Measurements from ENCODE around the gene R3HDM4.

R3HDM4 gene

GRCh38 chr19:927780-928401, 14.9 kb upstream of the R3HDM4 start:
- no peaks in the 10 kb centered on the region for H3K9me2 ChIP-seq (replicated peaks; ENCODE audit: insufficient read depth, low read length)
- H3K4me3 ChIP-seq (ENCODE audit: insufficient read depth, low read length, poor library complexity, severe bottlenecking): no peak overlapping the region
- H3F3A ChIP-seq (ENCODE audit: insufficient read depth): no peaks in the 10 kb centered on the region
- no peak overlapping the region for H3K9ac ChIP-seq (ENCODE audit: low read length)
- H4K20me1 ChIP-seq (ENCODE audit: low read depth, low read length): no peaks in the 10 kb centered on the region
- no peaks in the 10 kb centered on the region for H3K79me2 ChIP-seq (ENCODE audit: insufficient read depth, low read length)
- H3K27me3 ChIP-seq (ENCODE audit: low read length): no peaks in the 10 kb centered on the region
- H3K4me2 ChIP-seq (ENCODE audit: low read depth, low read length, poor library complexity, severe bottlenecking): no peak overlapping the region
- TF ChIP-seq, protein P1, sequence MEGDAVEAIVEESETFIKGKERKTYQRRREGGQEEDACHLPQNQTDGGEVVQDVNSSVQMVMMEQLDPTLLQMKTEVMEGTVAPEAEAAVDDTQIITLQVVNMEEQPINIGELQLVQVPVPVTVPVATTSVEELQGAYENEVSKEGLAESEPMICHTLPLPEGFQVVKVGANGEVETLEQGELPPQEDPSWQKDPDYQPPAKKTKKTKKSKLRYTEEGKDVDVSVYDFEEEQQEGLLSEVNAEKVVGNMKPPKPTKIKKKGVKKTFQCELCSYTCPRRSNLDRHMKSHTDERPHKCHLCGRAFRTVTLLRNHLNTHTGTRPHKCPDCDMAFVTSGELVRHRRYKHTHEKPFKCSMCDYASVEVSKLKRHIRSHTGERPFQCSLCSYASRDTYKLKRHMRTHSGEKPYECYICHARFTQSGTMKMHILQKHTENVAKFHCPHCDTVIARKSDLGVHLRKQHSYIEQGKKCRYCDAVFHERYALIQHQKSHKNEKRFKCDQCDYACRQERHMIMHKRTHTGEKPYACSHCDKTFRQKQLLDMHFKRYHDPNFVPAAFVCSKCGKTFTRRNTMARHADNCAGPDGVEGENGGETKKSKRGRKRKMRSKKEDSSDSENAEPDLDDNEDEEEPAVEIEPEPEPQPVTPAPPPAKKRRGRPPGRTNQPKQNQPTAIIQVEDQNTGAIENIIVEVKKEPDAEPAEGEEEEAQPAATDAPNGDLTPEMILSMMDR (IDR thresholded peaks at IDR 0.05; ENCODE audit: insufficient read depth, low read length, poor library complexity, severe bottlenecking): no peak
- no peak for TF ChIP-seq EZH2phosphoT487 (conservative IDR thresholded peaks at IDR 0.05; ENCODE audit: low read length)
- H3K36me3 ChIP-seq (ENCODE audit: low read length): no peaks in the 10 kb centered on the region
- no peak overlapping the region for H3K27ac ChIP-seq (ENCODE audit: low read depth, low read length)
- no peaks in the 10 kb centered on the region for H3K9me3 ChIP-seq (ENCODE audit: insufficient read depth, low read length)
- H2AFZ ChIP-seq (ENCODE audit: low read depth, low read length, severe bottlenecking): no peak overlapping the region

DNA sequence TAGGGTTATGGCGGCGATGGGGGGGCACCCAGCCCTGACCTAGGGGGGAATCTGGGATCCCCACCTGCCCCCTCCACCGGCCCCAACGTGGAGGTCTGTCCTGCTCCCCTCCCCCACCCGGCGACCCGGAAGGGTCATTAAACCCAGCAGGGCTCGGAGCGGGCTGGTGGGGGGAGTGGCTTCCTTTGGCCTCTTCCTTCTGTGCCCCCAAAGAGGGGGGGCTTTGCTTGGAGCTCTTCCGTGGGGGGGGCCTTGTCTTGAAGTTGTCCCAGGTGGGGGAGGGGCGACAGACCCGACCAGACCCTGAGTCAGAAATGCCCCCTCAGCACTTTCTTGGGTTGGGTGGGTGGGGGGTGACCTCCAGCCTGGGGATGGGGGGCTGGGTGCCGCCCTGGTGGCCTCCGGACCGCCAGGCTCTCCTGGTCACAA, 14.3 kb upstream of the R3HDM4 start:
- no peak for TF ChIP-seq EZH2phosphoT487 (conservative IDR thresholded peaks at IDR 0.05; ENCODE audit: low read length)
- TF ChIP-seq, protein P1 (IDR thresholded peaks at IDR 0.05; ENCODE audit: insufficient read depth, low read length, poor library complexity, severe bottlenecking): no peak
- H3K4me2 ChIP-seq (ENCODE audit: low read depth, low read length, poor library complexity, severe bottlenecking): no peak overlapping the region
- H3K27me3 ChIP-seq (ENCODE audit: low read length): no peaks in the 10 kb centered on the region
- H4K20me1 ChIP-seq (ENCODE audit: low read depth, low read length): no peaks in the 10 kb centered on the region
- H3K36me3 ChIP-seq (ENCODE audit: low read length): no peaks in the 10 kb centered on the region
- H3K79me2 ChIP-seq (ENCODE audit: insufficient read depth, low read length): no peaks in the 10 kb centered on the region
- no peak overlapping the region for H3K4me3 ChIP-seq (ENCODE audit: insufficient read depth, low read length, poor library complexity, severe bottlenecking)
- H3F3A ChIP-seq (ENCODE audit: insufficient read depth): no peaks in the 10 kb centered on the region
- H3K9me2 ChIP-seq (replicated peaks; ENCODE audit: insufficient read depth, low read length): no peaks in the 10 kb centered on the region
- H2AFZ ChIP-seq (ENCODE audit: low read depth, low read length, severe bottlenecking): no peak overlapping the region
- H3K9ac ChIP-seq (ENCODE audit: low read length): no peak overlapping the region
- no peaks in the 10 kb centered on the region for H3K9me3 ChIP-seq (ENCODE audit: insufficient read depth, low read length)
- no peak overlapping the region for H3K27ac ChIP-seq (ENCODE audit: low read depth, low read length)

DNA sequence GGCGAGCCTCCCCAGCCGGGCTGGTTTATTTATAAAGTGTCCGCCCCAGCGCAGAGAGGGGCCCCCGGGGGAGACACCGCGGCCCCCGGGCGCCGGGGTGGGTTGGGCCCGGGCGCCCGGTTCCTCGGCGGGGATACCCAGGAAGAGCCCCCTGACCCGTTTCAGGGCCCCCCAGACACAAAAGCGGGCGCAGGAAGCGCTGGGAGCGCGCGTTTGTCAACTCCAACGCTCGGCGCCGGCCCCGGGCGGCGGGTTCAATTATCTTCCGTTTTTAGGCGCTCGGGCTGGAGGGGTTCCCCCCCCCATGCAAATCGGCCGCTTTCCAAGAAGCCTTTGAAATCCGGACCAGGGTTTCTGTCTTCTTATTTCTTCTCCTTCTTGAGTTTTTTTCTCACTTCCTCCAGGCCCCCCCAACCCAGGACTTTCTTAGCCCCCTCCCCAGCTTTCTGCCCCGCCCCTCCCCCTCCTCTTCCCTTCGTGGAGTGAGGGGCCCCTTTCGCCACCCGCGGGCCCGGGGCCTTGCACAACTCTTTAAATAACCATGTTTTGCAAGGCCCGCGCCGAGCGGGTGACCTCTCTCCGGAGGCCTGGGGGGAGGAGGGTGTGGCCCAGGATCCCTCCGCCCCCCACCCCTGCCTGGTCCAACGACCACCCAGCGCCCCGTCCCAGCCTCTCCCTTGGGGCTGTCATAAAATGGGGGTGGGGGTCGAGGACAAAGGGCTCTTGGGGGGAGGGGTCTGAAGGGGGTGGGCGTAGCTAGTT, 13.8 kb upstream of the R3HDM4 start:
- no peak for TF ChIP-seq EZH2phosphoT487 (conservative IDR thresholded peaks at IDR 0.05; ENCODE audit: low read length)
- Histone ChIP-seq H3K27ac (ENCODE audit: low read depth, low read length) (no peak overlapping the region), H3K79me2 (ENCODE audit: insufficient read depth, low read length) (no peaks in the 10 kb centered on the region), H3K27me3 (ENCODE audit: low read length) (no peaks in the 10 kb centered on the region), H3K4me2 (ENCODE audit: low read depth, low read length, poor library complexity, severe bottlenecking) (peak overlapping the region; percentile 94), H3K36me3 (ENCODE audit: low read length) (no peaks in the 10 kb centered on the region), H3F3A (ENCODE audit: insufficient read depth) (no peaks in the 10 kb centered on the region), H3K4me3 (ENCODE audit: insufficient read depth, low read length, poor library complexity, severe bottlenecking) (peak overlapping the region; percentile 61), H3K9me2 (replicated peaks; ENCODE audit: insufficient read depth, low read length) (no peaks in the 10 kb centered on the region), H3K9me3 (ENCODE audit: insufficient read depth, low read length) (no peaks in the 10 kb centered on the region), H2AFZ (ENCODE audit: low read depth, low read length, severe bottlenecking) (no peak overlapping the region), H3K9ac (ENCODE audit: low read length) (peak overlapping the region; percentile 27; the same call in 1 of the 2 replicates), H4K20me1 (ENCODE audit: low read depth, low read length) (no peaks in the 10 kb centered on the region)

GRCh38 chr19:926323-926588, 13.2 kb upstream of the R3HDM4 start:
- Histone ChIP-seq H3K4me2 (ENCODE audit: low read depth, low read length, poor library complexity, severe bottlenecking) (peak overlapping the region; percentile 94), H2AFZ (ENCODE audit: low read depth, low read length, severe bottlenecking) (no peak overlapping the region), H3F3A (ENCODE audit: insufficient read depth) (no peaks in the 10 kb centered on the region), H4K20me1 (ENCODE audit: low read depth, low read length) (no peaks in the 10 kb centered on the region), H3K27me3 (ENCODE audit: low read length) (no peaks in the 10 kb centered on the region), H3K9ac (ENCODE audit: low read length) (peak overlapping the region; percentile 27; the same call in 1 of the 2 replicates), H3K27ac (ENCODE audit: low read depth, low read length) (no peak overlapping the region), H3K9me2 (replicated peaks; ENCODE audit: insufficient read depth, low read length) (no peaks in the 10 kb centered on the region), H3K9me3 (ENCODE audit: insufficient read depth, low read length) (no peaks in the 10 kb centered on the region), H3K79me2 (ENCODE audit: insufficient read depth, low read length) (no peaks in the 10 kb centered on the region), H3K36me3 (ENCODE audit: low read length) (no peaks in the 10 kb centered on the region), H3K4me3 (ENCODE audit: insufficient read depth, low read length, poor library complexity, severe bottlenecking) (peak overlapping the region; percentile 61)
- no peak for TF ChIP-seq EZH2phosphoT487 (conservative IDR thresholded peaks at IDR 0.05; ENCODE audit: low read length)
- TF ChIP-seq, protein P1 (IDR thresholded peaks at IDR 0.05; ENCODE audit: insufficient read depth, low read length, poor library complexity, severe bottlenecking): no peak
